Activated CD8-positive, alpha-beta memory T cell treated with anti-CD3 and anti-CD28 coated beads, Interleukin-2, amount 50 U/mL, for 1 hour (primary cell): Measurements from ENCODE around the gene APRT.
"Not testable (repeated sequence)": the region's sequence is repeated elsewhere in the genome, so short reads cannot be mapped to it uniquely, and the experiment has no call there.

Source experiments
- DNase-seq: peaks from one replicate; pipeline ENCODE4 v3.0.0-alpha.2; 2020; ENCODE audit errors: extremely low read depth

Gene APRT

DNA sequence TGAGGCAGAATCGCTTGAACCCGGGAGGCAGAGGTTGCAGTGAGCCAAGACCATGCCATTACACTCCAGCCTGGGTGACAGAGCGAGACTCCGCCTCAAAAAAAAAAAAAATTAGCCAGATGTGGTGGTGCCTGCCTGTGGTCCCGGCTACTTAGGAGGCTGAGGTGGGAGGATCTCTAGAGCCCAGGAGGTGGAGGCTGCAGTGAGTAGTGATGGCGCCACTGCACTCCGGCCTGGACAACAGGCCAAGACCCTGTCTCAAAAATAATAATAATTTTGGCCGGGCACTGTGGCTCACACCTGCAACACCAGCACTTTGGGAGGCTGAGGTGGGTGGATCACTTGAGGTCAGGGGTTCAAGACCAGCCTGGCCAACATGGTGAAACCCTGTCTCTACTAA lies 23.0 kb downstream of the APRT start:
- DNase-seq: not testable (repeated sequence)

DNA sequence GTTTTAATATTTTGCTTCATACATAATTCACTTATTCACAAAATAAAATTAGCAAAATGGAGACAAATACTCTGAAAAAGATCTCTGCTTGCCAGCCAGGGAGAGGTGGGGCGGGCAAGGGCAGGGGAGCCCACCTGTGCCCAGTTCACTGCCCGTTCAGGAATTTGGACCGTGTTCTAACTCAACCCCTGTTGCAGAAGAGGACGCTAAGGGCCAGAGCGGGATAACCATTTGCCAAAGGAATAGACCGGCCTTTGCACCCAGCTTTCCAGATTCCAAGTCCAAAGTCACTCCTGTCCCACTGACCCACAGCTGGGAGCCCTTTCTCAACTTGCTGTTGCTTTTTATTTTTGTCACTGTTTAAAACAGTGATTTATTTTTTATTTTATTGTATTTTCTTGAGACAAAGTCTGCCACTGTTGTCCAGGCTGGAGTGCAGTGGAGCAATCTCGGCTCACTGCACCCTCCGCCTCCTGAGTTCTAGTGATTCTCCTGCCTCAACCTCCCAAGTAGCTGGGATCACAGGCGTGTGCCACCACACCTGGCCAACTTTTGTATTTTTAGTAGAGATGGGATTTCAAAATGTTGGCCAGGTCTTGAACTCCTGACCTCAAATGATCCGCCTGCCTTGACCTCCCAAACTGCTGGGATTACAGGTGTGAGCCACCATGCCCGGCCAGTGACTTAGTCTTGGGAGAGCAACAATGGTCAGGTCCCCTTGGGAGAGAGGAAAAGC lies 24.0 kb downstream of the APRT start:
- no peak for DNase-seq

DNA sequence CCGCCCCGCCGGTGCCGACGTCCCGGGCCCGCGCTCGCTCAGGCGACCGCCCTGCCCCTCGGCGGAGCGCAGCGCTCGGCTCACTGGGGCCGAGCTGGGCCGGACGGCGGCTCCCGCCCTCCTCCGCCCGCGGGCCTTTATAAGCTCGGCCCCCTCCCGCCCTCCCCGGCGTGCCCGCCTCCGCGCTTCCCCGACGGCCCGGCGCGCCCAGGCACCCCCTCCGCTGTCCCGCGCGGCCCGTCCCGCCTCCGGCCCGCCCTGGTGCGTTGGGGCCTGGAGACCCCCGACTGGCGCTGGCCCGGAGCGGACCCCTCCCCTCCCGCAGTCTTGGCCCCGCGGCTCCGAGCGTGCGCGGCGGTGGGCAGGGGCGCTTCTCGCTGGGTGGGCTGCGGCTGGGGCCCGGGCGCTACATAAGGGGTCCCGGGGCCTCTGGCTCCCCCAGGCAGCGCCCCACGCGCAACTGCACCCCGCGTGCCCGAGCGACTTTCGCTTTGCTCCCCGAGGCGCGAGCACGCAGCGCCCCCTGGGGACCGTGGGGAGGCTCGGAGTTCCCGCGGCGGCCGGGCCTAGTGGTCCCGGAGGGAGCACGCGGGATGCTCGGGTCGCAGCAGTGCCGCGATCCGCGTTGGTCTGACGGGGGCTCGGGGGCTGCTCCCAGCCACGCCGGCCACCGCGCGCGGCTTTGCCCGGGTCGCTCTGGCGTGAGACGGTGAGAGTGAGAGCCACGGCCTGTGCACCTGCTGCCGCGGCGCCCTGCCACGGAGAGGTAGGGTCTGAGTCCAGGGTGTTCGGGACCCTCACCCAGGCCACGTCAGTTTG lies 26.4 kb downstream of the APRT start, which contains the start of gene PIEZO1:
Gene PIEZO1 (minus strand): TSS at position 115 of the 819 bp plus-strand sequence. CDS start 256 bp downstream, outside the sequence.
- peak; percentile 61 for DNase-seq

DNA sequence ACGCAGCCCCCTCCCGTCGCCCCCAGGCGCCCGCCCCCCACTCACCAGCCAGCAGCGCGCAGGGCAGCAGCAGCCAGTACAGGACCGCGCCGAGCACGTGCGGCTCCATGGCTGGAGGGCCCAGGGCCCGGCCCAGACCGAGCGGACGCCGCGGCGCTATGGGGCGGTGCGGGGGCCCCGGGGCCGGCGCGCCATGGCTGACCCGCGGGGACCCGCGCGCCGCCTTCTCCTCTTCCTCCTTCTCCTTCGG lies 26.9 kb downstream of the APRT start:
- DNase-seq: no peak

DNA sequence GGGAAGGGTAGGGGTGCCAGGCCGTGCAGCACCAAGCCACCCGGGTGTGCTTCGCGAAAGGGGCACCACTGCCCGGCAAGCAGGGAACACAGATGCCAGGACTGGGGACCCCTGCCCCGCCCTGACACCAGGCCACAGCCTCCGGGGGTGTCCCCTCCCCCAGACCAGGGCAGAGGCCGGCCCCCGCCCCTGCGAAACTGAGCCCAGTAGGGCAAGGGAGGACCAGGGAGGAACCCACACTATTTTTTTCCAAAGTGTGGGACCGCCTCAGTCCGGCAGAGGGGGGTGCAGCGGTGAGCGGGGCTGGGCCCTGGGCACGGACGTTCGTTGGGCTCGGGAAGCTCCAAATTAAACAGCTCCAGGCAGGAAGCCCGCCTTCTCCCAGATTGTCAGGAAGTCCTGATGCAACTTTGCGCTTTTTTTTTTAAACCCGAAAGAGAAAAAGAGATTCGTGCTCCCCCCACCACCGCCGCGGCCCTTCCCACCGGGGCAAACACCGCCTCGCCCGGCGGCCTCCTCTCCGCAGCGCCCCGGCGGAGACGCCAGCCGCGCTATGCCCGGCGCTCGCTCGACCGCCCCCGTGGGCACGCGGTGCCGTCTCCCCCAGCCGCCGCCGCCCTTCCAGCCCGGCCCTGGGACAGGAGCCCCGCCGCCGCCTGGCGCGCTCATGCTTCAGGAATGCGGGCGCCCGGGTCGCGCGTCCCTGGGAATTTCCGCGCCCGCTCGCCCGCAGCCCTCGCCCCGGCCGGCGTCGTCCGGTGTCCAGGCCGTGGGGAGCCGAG lies 27.5 kb downstream of the APRT start:
- DNase-seq: no peak

DNA sequence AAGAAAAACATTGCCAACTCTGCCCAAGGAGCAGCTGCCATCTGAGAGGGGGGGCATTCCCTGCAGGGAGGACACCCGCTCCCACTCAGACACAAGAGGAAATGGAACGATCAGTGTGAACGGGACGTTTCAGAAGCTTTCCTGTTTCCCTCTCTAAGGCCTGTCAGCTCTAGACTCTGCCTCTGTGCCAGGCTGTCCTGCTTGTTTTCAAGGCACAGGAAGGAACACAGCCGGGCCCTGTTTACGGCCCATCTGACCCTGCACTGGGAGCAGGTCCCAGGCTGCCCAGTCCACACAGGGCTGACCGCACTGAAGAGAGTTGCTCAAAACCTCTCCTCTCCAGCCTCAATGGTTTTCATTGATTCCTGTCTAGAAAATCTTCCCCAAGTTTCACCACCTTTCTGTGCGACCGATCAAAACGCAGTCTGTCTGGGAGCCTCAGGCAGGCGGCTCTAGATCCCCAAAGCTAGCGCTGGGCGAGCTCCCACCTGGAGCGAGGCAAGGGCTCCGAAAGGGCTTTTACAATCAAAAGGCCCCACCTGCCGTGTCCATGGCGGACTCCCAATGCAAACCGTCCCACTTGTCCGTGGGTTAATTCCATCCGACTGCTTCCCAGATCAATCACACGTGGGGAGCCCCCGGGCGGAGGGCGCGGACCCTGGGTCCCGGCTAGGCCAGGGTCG lies 28.2 kb downstream of the APRT start:
- DNase-seq: no peak

DNA sequence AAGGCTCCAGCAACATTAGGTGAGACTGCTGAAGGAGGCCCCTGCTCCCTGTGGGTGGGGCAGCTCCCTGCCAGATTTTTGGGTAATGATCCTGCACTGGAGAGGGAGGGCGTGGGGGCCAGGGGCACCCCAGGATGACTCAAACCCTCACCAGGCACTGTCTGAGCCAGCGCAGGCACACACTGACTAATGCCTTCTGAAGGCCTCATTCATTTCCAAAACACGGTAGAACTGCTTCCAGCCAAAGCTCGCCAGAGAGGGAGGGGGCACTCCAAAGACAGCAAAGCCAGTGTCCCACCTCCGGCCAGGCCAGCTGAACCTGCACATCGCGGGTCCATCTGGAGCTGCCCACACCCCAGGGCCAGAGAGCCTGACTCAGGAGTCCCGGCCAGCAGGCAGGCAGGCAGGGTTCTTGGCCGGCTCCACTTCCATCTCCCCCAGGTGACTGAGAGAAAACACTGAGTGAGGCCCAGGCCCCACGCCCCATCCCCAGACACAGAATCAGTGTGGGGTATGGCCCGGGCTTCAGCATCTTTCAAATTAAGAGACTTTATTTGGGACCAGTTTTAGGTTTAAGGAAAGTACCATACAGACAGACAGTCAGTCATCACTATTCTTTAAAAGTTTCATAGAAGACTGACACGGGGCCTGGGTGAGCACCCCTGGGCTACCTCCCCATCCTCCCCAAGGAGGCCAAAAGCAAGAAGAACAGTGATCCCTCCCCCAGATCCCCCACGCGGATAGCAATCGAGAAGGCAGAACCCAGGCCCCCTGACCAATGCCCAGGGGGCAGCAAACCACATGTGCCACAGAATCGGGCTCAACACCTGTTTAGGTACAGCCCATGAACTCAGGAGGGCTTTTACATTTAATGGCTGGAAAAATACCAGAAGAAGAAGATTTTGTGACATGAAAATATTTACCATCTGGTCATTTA lies 29.0 kb downstream of the APRT start:
- no peak for DNase-seq

DNA sequence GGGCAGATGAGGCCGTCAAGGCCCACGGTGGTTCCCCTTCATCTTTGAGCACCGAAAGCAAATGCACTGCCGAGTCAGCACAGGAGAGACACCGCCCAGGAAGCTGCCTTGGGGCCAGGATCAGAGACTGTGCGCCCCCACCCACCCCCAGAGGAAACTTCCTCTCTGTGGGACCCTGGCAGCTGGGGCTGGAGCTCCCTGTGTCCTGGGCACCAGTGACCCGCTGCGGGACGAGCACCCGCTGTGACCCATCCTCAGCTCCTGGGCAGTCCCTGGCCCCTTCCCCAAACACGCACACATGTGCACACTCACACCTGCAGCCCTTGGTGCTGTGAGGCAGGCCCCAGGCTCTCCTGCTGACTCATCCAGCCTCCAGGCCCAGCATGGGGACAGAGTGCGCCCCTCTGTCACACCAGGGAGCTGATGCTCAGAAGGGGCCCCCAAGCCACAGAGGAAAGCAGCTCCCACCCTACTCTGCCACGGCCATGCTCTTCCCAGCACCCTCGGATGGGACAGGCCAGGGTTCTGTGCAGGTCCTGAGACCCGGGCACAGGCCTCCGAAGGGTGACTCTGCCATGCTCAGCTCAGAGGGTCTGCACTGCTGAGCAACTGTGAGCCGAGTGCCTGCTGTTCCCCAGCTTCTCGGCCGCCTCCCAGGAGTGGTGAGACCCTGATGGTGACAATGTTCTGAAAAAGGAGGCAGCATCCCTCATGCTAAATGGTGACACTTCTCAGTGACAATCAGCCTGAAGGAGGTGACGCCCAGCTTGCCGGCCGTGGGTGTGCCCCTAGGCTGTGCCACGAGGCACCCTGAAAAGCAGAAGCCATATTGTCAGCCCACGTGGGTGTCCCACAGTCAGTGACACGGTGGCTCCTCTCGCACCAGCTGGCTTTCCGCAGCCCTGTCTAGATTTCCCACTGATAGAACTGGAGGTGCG lies 30.3 kb downstream of the APRT start:
- DNase-seq: no peak

DNA sequence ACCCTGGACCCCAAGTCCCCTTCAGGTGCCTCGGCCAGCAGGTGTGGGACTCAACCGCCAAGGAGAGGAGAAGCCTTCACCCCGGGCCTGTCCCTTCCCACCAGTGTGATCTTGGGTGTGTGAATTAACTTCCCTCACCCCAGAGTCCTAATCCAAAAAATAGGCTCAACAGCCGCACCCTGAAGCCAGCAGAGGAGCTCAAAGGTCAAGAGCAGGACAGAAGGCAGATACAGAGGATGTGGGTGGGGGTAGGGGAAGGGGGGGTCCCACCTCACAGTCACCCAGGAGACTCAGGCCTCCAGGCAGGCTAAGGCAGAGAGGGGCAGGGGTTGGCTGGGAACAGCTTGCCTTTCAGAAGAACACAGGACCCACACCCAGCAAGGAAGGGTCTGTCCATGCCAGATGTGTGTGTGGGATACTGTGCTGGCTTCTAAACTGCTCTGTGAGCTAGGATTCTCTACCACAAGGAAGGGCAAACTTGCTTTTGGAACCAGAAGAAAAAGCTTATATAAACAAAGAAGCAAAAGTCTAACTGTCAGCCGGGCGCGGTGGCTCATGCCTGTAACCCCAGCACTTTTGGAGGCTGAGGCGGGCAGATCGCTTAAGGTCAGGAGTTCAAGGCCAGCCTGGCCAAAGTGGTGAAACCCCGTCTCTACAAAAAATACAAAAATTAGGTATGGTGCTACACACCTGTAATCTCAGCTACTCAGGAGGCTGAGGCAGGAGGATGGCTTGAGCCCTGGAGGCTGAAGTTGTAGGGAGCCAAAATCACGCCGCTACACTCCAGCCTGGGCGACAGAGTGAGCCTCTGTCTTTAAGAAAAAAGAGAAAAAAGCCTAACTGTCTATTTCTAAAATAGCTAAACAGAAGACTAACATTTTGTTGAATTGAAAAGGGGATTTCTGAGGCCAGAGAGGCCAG lies 31.3 kb downstream of the APRT start:
- DNase-seq: no peak

DNA sequence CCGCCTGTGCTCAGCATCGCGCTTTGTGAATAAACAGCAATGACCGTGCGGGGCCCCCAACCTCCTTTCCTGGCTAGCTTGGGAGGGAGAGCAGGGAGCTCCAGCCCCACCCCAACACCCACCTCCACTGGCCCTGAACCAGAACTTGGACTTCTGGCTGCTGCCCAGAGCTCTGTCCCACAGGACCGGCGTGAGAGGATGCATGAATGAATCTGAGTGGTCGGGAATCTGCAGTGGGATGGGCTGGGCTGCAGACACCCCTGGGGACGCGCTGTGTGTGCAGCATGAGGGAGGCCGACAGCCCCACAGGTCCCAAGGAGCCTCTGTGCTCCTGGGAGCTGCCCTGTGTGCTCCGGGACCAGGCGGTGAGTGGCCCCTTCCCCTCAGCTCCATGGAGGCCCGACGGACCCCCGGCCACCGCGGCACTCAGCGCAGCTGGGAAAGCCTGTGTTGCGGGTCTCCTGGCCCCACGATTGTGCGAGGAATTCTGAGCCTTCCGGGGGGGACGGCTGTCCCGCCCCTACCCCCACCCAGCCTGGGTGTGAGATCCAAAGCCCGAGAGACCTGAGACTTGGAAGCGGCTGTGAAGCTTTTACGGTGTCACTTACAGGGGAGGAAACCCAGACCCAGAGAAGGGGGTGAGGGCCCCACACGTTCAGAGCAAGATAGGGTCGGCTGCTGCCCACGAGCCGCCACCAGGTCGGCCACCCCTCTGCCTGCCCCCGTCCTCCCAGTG lies 32.2 kb downstream of the APRT start:
- no peak for DNase-seq

DNA sequence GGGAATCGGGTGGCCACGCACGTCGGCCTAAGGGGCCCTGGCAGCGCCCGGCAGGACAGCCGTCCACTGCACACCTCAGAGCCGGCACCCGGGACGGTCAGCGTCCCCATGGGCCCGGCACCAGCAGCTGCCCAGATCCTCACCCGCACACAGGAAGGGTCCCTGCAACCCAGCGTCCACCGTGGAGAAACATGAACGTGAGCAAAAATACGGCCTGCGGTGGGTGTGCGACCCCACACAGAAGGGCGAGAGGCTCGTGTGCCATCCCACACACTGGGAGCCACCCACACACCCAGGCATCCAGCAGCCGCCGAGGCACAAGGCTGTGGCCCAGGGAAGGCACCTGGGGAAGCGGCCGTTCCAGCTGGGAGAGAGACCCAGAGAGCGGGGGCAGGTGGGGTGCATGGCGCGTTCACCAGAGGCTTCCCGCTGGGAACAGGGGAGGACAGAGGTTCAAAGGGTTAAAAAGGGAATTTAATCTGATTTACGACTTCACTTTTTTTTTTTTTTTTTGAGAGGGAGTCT lies 33.1 kb downstream of the APRT start:
- no peak for DNase-seq

DNA sequence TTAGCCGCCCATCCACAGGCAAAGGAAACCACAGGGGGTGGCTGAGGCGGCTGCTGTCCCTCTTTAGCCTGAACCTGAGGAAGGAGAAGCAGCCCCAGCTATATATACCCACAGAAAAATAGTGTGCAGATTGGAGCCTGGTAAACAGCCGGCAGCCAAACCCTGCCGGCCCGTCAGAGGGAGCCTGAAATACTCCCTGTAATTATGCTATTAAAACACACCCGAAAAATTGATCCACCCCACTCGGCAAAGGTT lies 33.5 kb downstream of the APRT start:
- DNase-seq: no peak

DNA sequence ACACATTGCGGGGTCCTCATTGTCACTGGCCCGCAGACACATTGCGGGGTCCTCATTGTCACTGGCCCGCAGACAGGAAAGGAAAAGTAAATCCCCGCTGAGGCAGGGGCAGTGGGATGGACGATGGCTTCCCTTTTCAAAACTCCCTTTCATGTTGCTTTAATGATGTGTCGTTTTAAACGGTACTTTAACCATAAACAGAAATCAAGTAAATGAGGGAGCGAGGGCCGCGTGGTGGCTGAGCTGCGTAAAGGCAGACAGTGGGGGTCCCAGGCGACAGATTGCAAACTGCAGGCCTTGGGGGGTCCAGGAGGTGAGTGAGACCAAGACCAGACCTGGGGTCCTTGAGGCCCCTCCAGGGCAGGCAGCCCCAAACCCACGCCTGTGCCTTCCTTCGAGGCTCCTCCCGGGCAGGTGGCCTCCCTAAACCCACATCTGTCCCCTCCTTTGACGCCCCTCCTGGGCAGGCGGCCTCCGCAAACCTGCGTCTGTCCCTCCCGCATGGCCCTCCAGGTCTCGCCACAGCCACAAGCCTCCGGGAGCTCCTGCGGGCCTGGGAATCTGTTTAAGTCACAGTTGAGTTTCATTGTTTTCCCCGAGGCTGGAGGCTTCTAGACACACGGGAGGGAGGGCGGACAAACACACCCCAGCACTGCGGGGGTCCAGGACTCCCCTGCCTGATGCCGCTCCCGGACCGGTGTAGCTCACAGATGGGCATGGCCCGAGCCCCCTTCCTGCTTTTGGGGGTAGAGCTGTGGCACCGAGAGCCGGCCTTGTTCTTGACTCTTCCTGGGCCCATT lies 34.1 kb downstream of the APRT start:
- DNase-seq: no peak

DNA sequence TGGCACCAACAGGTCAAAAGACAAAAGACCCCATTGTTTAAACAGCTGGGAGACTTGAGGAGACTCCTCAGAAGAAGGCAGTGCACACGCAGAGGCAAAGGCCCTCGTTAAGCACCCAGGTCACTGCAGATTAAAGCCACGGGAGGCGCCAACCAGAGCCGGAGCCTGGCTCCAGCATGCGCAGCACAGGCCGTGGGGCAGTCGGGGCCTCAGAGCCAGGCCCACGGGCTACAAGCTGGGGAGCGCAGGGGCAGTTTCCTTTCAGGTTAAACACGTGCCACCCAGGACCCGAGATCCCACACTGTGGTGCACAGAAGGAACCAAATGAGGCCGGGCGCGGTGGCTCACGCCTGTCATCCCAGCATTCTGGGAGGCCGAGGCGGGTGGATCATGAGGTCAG lies 35.9 kb downstream of the APRT start:
- no peak for DNase-seq

DNA sequence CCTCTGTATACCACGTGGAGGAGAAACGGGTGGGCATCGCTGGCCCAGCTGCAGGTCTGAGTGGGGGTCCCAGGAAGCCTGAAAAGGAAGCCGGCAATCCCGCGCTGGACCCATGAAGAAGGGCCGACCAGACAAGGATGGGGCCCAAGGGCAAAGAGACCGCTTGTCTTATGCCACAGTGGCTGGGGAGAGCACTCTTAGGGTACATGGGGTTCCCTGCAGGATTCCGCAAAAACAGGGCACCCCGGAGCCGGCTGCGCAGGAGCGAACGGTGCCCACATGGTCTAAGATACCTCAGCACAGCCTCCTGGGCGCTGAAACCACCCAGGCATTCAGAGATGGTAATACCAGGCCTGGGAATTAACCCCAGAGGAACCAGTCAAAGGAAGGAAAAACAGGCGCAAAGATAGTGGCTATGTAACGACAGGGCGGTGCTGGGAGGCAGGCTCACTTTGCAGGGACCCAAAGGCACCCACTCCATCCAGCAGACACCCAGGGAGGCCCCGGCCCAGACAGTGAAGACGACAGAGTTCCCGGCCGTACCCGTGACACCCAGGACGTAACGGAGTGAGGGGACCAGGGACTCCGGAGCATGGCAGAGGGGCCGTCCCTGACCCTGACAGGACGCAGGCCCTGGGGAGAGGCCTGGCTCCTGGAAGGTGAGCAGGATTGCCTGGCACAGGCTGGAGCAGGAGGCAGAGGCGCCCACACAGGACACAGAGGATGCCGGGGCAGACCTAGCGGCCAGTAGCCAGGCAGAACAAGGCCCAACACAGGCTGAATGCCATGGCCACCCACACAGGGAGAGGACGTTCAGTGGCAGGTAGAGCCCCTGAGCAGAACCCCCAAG lies 37.0 kb downstream of the APRT start:
- DNase-seq: no peak

DNA sequence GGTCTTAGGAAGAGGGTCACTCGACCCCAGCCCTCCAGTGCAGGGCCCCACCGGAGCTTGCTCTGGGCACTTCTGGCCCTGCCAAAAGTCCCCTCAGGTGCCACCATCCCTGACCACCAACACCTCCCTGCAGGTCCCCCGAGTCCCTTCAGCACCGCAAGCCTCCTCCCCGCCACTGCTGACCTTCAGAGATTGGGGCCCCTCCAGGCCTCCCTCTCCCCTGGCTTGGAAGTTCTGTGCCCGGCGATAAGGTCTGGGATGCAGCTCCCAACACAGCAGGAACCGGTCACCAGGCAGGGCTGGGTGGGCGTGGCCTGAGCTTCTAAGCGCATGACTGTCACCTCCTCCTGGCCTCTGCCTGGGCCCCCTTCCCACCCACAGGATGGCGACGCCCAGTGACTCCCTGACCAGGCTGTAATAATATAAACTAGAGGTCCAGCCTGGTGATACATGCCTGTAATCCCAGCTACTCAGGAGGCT lies 37.9 kb downstream of the APRT start:
- DNase-seq: no peak
